Osteoblast (primary cell): ENCODE data around the gene GABRB2. TPM values are rescaled to one million over a fixed set of nuclear protein-coding genes. Genes with fewer than 3 reads are reported as not detected.

ENCODE experiments used
- DNase-seq: peaks from one replicate; pipeline ENCODE4 v3.0.0; 2011; ENCODE audit warnings: low spot score, mixed read lengths; ENCODE audit not compliant: insufficient read length; ENCODE audit errors: missing footprints
- H2AFZ ChIP-seq: 2 replicates; pipeline ENCODE4 v1.6.0; 2011; ENCODE audit warnings: mild to moderate bottlenecking, low read length
- H3K27ac ChIP-seq: 2 replicates; pipeline ENCODE4 v1.5.1; 2011; ENCODE audit warnings: mild to moderate bottlenecking, low read depth, low read length, moderate library complexity
- H3K27me3 ChIP-seq: 2 replicates; pipeline ENCODE4 v1.6.0; 2012; ENCODE audit warnings: mild to moderate bottlenecking, control low read depth, inconsistent platforms, low read length, moderate library complexity; ENCODE audit not compliant: insufficient read depth
- H3K36me3 ChIP-seq: 2 replicates; pipeline ENCODE4 v1.5.1; 2011; ENCODE audit warnings: mild to moderate bottlenecking, low read length, control low read depth, moderate library complexity; ENCODE audit not compliant: insufficient read depth
- H3K4me1 ChIP-seq: 2 replicates; pipeline ENCODE4 v1.5.1; 2011; ENCODE audit warnings: mild to moderate bottlenecking, low read length, control low read depth, moderate library complexity; ENCODE audit not compliant: insufficient read depth
- H3K4me2 ChIP-seq: 2 replicates; pipeline ENCODE4 v1.6.0; 2011; ENCODE audit warnings: mild to moderate bottlenecking, low read length; ENCODE audit not compliant: insufficient read depth
- H3K4me3 ChIP-seq: fragments of 200-600 bp; sonication (generic); 3 replicates; pipeline ENCODE4 v1.5.1; 2012; ENCODE audit warnings: mild to moderate bottlenecking, low read length, inconsistent platforms; ENCODE audit not compliant: insufficient read depth
- H3K79me2 ChIP-seq: 2 replicates; pipeline ENCODE4 v1.6.0; 2012; ENCODE audit warnings: mild to moderate bottlenecking, low read length, control low read depth, inconsistent platforms; ENCODE audit not compliant: insufficient read depth
- H3K9me3 ChIP-seq: 2 replicates; pipeline ENCODE4 v1.5.1; 2011; ENCODE audit warnings: low read depth, low read length, control low read depth
- H4K20me1 ChIP-seq: 2 replicates; pipeline ENCODE4 v1.6.0; 2012; ENCODE audit warnings: mild to moderate bottlenecking, low read length, control low read depth; ENCODE audit not compliant: insufficient read depth
- total RNA-seq: library from RNA; depleted of rRNA; stranded (reverse); fragments of >200 nt; gene quantifications from 2 replicates; pipeline ENCODE4 v1.2.3, GENCODE V29; 2012
- TF ChIP-seq, protein P1 (sequence below): IDR thresholded peaks from 2 replicates; pipeline ENCODE4 v1.5.1; 2011; ENCODE audit warnings: mild to moderate bottlenecking, low read depth, low read length, moderate library complexity; ENCODE audit errors: extremely low read depth

The GABRB2 gene
- total RNA-seq, 1 donor = 0.72 TPM

GRCh38 chr5:161287436-161287835, 259.1 kb downstream of the GABRB2 start:
- TF ChIP-seq, protein P1, sequence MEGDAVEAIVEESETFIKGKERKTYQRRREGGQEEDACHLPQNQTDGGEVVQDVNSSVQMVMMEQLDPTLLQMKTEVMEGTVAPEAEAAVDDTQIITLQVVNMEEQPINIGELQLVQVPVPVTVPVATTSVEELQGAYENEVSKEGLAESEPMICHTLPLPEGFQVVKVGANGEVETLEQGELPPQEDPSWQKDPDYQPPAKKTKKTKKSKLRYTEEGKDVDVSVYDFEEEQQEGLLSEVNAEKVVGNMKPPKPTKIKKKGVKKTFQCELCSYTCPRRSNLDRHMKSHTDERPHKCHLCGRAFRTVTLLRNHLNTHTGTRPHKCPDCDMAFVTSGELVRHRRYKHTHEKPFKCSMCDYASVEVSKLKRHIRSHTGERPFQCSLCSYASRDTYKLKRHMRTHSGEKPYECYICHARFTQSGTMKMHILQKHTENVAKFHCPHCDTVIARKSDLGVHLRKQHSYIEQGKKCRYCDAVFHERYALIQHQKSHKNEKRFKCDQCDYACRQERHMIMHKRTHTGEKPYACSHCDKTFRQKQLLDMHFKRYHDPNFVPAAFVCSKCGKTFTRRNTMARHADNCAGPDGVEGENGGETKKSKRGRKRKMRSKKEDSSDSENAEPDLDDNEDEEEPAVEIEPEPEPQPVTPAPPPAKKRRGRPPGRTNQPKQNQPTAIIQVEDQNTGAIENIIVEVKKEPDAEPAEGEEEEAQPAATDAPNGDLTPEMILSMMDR = no peak
- Histone ChIP-seq H3K9me3 (no peaks in the 10 kb centered on the region), H3K4me1 (no peaks in the 10 kb centered on the region), H3K27ac (no peak overlapping the region), H2AFZ (no peak overlapping the region), H4K20me1 (no peaks in the 10 kb centered on the region), H3K4me2 (no peak overlapping the region), H3K36me3 (no peaks in the 10 kb centered on the region), H3K27me3 (no peaks in the 10 kb centered on the region), H3K79me2 (no peaks in the 10 kb centered on the region), H3K4me3 (no peak overlapping the region)
- DNase-seq = no peak

GRCh38 chr5:161286066-161286655, 260.4 kb downstream of the GABRB2 start:
- Histone ChIP-seq H2AFZ (no peak overlapping the region), H4K20me1 (no peaks in the 10 kb centered on the region), H3K36me3 (no peaks in the 10 kb centered on the region), H3K4me3 (no peak overlapping the region), H3K4me2 (no peak overlapping the region), H3K9me3 (no peaks in the 10 kb centered on the region), H3K4me1 (no peaks in the 10 kb centered on the region), H3K27me3 (no peaks in the 10 kb centered on the region), H3K27ac (no peak overlapping the region), H3K79me2 (no peaks in the 10 kb centered on the region)
- TF ChIP-seq, protein P1 = no peak
- no peak for DNase-seq

GRCh38 chr5:161284445-161284844, 262.1 kb downstream of the GABRB2 start:
- no peak overlapping the region for H3K4me2 ChIP-seq
- no peaks in the 10 kb centered on the region for H3K79me2 ChIP-seq
- no peaks in the 10 kb centered on the region for H3K27me3 ChIP-seq
- no peak overlapping the region for H3K4me3 ChIP-seq
- TF ChIP-seq, protein P1 = no peak
- no peak overlapping the region for H2AFZ ChIP-seq
- no peaks in the 10 kb centered on the region for H3K36me3 ChIP-seq
- H3K4me1 ChIP-seq = no peaks in the 10 kb centered on the region
- no peaks in the 10 kb centered on the region for H4K20me1 ChIP-seq
- no peak overlapping the region for H3K27ac ChIP-seq
- H3K9me3 ChIP-seq = no peaks in the 10 kb centered on the region
- no peak for DNase-seq

- TF ChIP-seq, protein P1 = no peak
- H3K79me2 ChIP-seq = no peaks in the 10 kb centered on the region
- H3K36me3 ChIP-seq = no peaks in the 10 kb centered on the region
- no peak overlapping the region for H3K4me3 ChIP-seq
- no peaks in the 10 kb centered on the region for H3K4me1 ChIP-seq
- H3K9me3 ChIP-seq = no peaks in the 10 kb centered on the region
- DNase-seq = no peak
- no peak overlapping the region for H3K27ac ChIP-seq
- no peaks in the 10 kb centered on the region for H3K27me3 ChIP-seq
- no peaks in the 10 kb centered on the region for H4K20me1 ChIP-seq
- H3K4me2 ChIP-seq = no peak overlapping the region
- H2AFZ ChIP-seq = no peak overlapping the region
These were observed 263.2 kb downstream of the GABRB2 start for GRCh38 chr5:161283296-161283695.
